Gastrocnemius medialis (tissue), 4 donors: ENCODE results near the gene ADPRHL1.

Source experiments
- CTCF ChIP-seq, 5 experiments: fragments of 450-650 bp in 3 of 5; fragments of 200-600 bp in 2 of 5; sonication (generic) in 2 of 5; IDR thresholded peaks in 4 of 5; conservative IDR thresholded peaks in 1 of 5; 1 replicate in 4 of 5; 2 replicates in 1 of 5; pipeline ENCODE4 v1.5.1; 2016 to 2019; ENCODE audit warnings: antibody characterized with exemption in 5 of 5, mild to moderate bottlenecking in 3 of 5, moderate library complexity in 3 of 5
- POLR2A ChIP-seq, 2 donors: fragments of 450-650 bp; IDR thresholded peaks; one replicate each; pipeline ENCODE4 v1.6.1; 2017; ENCODE audit warnings: antibody characterized with exemption in 2 of 2, mild to moderate bottlenecking in 2 of 2, moderate library complexity in 2 of 2

- TF ChIP-seq CTCF (IDR thresholded peaks at IDR 0.05 in 4 of 5, conservative IDR thresholded peaks at IDR 0.05 in 1 of 5) (no peak), POLR2A (IDR thresholded peaks at IDR 0.05) (peak; percentile 13 to 20)
These were observed 88.9 kb downstream of the ADPRHL1 start for GRCh38 chr13:113364311-113364889.
